HCT116 (cell line): ENCODE data around the gene PRKCZ. TPM values are rescaled to one million over a fixed set of nuclear protein-coding genes. Genes with fewer than 3 reads are reported as not detected.

ENCODE experiments used
- ATAC-seq: fragments of 200-7000 bp; cut with Tn5 transposase; 2 replicates; pipeline ENCODE4 v1.9.1; 2020; ENCODE audit warnings: mild to moderate bottlenecking, moderate library complexity
- BruUV-seq: library from RNA; stranded (reverse); fragments of 400-500 nt; replicated peaks from 2 replicates; lab custom pipeline; 2021; lab: Mats Ljungman, UMichigan
- CTCF ChIA-PET: fragments of 300-600 bp; sonication (Branson Sonifier 250); formaldehyde crosslinking; loops from one replicate; lab custom pipeline; 2021; ENCODE audit warnings: antibody characterized with exemption; lab: Charles Lee
- POLR2A ChIA-PET: fragments of 300-600, 350-600 bp; sonication (Branson Sonifier 250); formaldehyde crosslinking; loops from one replicate; lab custom pipeline; 2021; ENCODE audit warnings: antibody characterized with exemption; lab: Charles Lee
- RAD21 ChIA-PET, 2 experiments: fragments of 300-600 bp; sonication (Branson Sonifier 250); formaldehyde crosslinking; loops; one replicate each; lab custom pipeline; 2023; ENCODE audit warnings: low total read pairs in 2 of 2; ENCODE audit not compliant: uncharacterized antibody in 2 of 2, unreplicated experiment in 2 of 2, low non-redundant PET in 1 of 2; lab: Charles Lee
- DNase-seq: peaks from one replicate; pipeline ENCODE4 v3.0.0-alpha.2; 2010; ENCODE audit warnings: low read depth, low spot score
- H2AFZ ChIP-seq: fragments of 200-600 bp; shearing (Covaris generic), sonication (generic); 2 replicates; pipeline ENCODE4 v1.6.1; 2017; ENCODE audit warnings: low read depth, mixed run types, mixed read lengths, antibody characterized with exemption, low read length; ENCODE audit not compliant: poor library complexity, severe bottlenecking
- H3K27ac ChIP-seq: 2 replicates; pipeline ENCODE4 v1.5.1; 2012; ENCODE audit warnings: low read depth, low read length
- H3K27me3 ChIP-seq: fragments of 200-600 bp; sonication (generic); 2 replicates; pipeline ENCODE4 v1.6.1; 2016; ENCODE audit warnings: mixed run types, low read length, mixed read lengths; ENCODE audit not compliant: insufficient read depth
- H3K36me3 ChIP-seq, 2 experiments: fragments of 200-500 bp in 1 of 2; fragments of 200-600 bp in 1 of 2; sonication (Bioruptor generic) in 1 of 2; sonication (generic) in 1 of 2; 2 replicates each; pipeline versions ENCODE4 v1.5.1 to v1.6.1; 2014 to 2016; ENCODE audit warnings: low read length in 2 of 2, inconsistent platforms in 1 of 2, mixed read lengths in 1 of 2, mixed run types in 1 of 2; ENCODE audit not compliant: insufficient read depth in 2 of 2, control insufficient read depth in 1 of 2
- H3K4me1 ChIP-seq, 2 experiments: fragments of 200-600 bp in 1 of 2; sonication (generic) in 1 of 2; 2 replicates each; pipeline versions ENCODE4 v1.5.1 to v1.6.1; 2012 to 2017; ENCODE audit warnings: low read length in 2 of 2, inconsistent platforms in 1 of 2, mild to moderate bottlenecking in 1 of 2, mixed read lengths in 1 of 2, mixed run types in 1 of 2, moderate library complexity in 1 of 2; ENCODE audit not compliant: insufficient read depth in 2 of 2, control insufficient read depth in 1 of 2
- H3K4me2 ChIP-seq: fragments of 200-600 bp; sonication (generic); 2 replicates; pipeline ENCODE4 v1.6.1; 2017; ENCODE audit warnings: mixed run types, low read length, mixed read lengths
- H3K4me3 ChIP-seq, 2 experiments: fragments of 200-600 bp in 1 of 2; sonication (generic) in 1 of 2; replicated peaks in 1 of 2; 2 replicates each; pipeline ENCODE4 v1.5.1; 2011 to 2016; ENCODE audit warnings: low read length in 2 of 2, control low read depth in 1 of 2, low read depth in 1 of 2, mild to moderate bottlenecking in 1 of 2, mixed read lengths in 1 of 2, mixed run types in 1 of 2
- H3K79me2 ChIP-seq: fragments of 200-600 bp; sonication (generic); 2 replicates; pipeline ENCODE4 v1.6.1; 2017; ENCODE audit warnings: mild to moderate bottlenecking, mixed run types, low read length, moderate library complexity, mixed read lengths; ENCODE audit not compliant: insufficient read depth
- H3K9ac ChIP-seq: fragments of 200-600 bp; sonication (generic); 2 replicates; pipeline ENCODE4 v1.6.1; 2016; ENCODE audit warnings: low read length, mixed read lengths
- H3K9me2 ChIP-seq: fragments of 200-600 bp; sonication (generic), shearing (Covaris generic); 2 replicates; pipeline ENCODE4 v1.6.1; 2017; ENCODE audit warnings: mixed run types, mild to moderate bottlenecking, moderate library complexity; ENCODE audit not compliant: insufficient read depth
- H3K9me3 ChIP-seq, 2 experiments: fragments of 200-500 bp in 1 of 2; fragments of 200-600 bp in 1 of 2; sonication (Bioruptor generic) in 1 of 2; sonication (generic) in 1 of 2; 2 replicates each; pipeline ENCODE4 v1.6.1; 2014 to 2017; ENCODE audit warnings: low read length in 2 of 2, mixed read lengths in 2 of 2, inconsistent platforms in 1 of 2, low read depth in 1 of 2, mild to moderate bottlenecking in 1 of 2, mixed run types in 1 of 2, moderate library complexity in 1 of 2; ENCODE audit not compliant: control insufficient read depth in 1 of 2, insufficient read depth in 1 of 2
- H4K20me1 ChIP-seq: fragments of 200-600 bp; sonication (generic), shearing (Covaris generic); 2 replicates; pipeline ENCODE4 v1.6.1; 2017; ENCODE audit warnings: mixed run types, mild to moderate bottlenecking, moderate library complexity; ENCODE audit not compliant: insufficient read depth
- ATF3 ChIP-seq: IDR thresholded peaks from 2 replicates; pipeline ENCODE4 v1.6.1; 2012
- CEBPB ChIP-seq: IDR thresholded peaks from 2 replicates; pipeline ENCODE4 v1.6.1; 2012; ENCODE audit warnings: low read depth
- CTCF ChIP-seq, 3 experiments: fragments of 200-600 bp in 1 of 3; sonication (generic) in 1 of 3; IDR thresholded peaks in 2 of 3; conservative IDR thresholded peaks in 1 of 3; 2 replicates each; pipeline ENCODE4 v1.5.1; 2012 to 2017; ENCODE audit warnings: low read depth in 2 of 3, low read length in 2 of 3, antibody characterized with exemption in 1 of 3, borderline replicate concordance in 1 of 3, control low read depth in 1 of 3, mild to moderate bottlenecking in 1 of 3, mixed read lengths in 1 of 3, mixed run types in 1 of 3, moderate library complexity in 1 of 3; ENCODE audit not compliant: insufficient read depth in 1 of 3
- EGR1 ChIP-seq: IDR thresholded peaks from 2 replicates; pipeline ENCODE4 v1.6.1; 2012; ENCODE audit warnings: low read depth
- JUND ChIP-seq: IDR thresholded peaks from 2 replicates; pipeline ENCODE4 v1.6.1; 2012
- MAX ChIP-seq: IDR thresholded peaks from 2 replicates; pipeline ENCODE4 v1.6.1; 2012
- POLR2AphosphoS5 ChIP-seq: IDR thresholded peaks from 2 replicates; pipeline ENCODE4 v1.6.1; 2011; ENCODE audit warnings: mild to moderate bottlenecking, low read depth, low read length, moderate library complexity
- SIN3A ChIP-seq: IDR thresholded peaks from 2 replicates; pipeline ENCODE4 v1.6.1; 2012; ENCODE audit warnings: low read depth
- ZFX ChIP-seq: fragments of 450-650 bp; IDR thresholded peaks from 2 replicates; pipeline ENCODE4 v1.6.1; 2017
- intact Hi-C: fragments of 100-400 bp; cut with micrococcal nuclease; formaldehyde crosslinking; loops from 2 replicates; pipeline ENCODE4 v1.10.0; 2022
- total RNA-seq: library from RNA; stranded (reverse); gene quantifications from one replicate; pipeline ENCODE4 v1.2.1, GENCODE V29; 2021; ENCODE audit not compliant: unreplicated experiment

PRKCZ gene
- total RNA-seq, 1 experiment from 2014 or later, result 46.8 TPM

- Histone ChIP-seq H3K4me3 (peak within 1 kb of the TSS; percentile 46 to 73), H2AFZ (peak within 1 kb of the TSS; percentile 80), H3K27ac (peak within 1 kb of the TSS; percentile 34; the same call in 1 of the 2 replicates), H4K20me1 (no peaks in the 10 kb centered on the region), H3K36me3 (no peaks in the 10 kb centered on the region), H3K79me2 (no peaks in the 10 kb centered on the region), H3K9me3 (no peaks in the 10 kb centered on the region), H3K4me1 (peaks cover 9 to 18% of the 10 kb centered on the region in 2 experiments; a peak in 3 of 4 replicates), H3K9ac (peak within 1 kb of the TSS; percentile 69), H3K27me3 (no peaks in the 10 kb centered on the region), H3K9me2 (no peaks in the 10 kb centered on the region), H3K4me2 (peak within 1 kb of the TSS; percentile 95)
- intact Hi-C loops, result no loop called here
- peak; percentile 53 for DNase-seq
- TF ChIP-seq POLR2AphosphoS5 (peak; percentile 69), ZFX (peak; percentile 35; the same call in 1 of the 2 replicates), MAX (peak; percentile 73), JUND (peak; percentile 62), EGR1 (no peak), SIN3A (no peak)
- peak; percentile 94 for ATAC-seq
- ChIA-PET RAD21 (no interaction called here), POLR2A (interaction anchor here (1.3 to 1.7 kb wide), 2 partner anchors 8 to 11 kb away, joined by 4 to 5 read pairs; no protein-coding TSS in a partner anchor), CTCF (interaction anchor here (1.5 kb wide), 2 partner anchors 41 to 59 kb away, joined by 3 to 7 read pairs; no protein-coding TSS in a partner anchor)
- BruUV-seq, result no TSS peak
Measured at GRCh38 chr1:2003541-2004131, 46.6 kb upstream of the PRKCZ start, which contains the start of gene CFAP74. Gene CFAP74, minus strand, starts transcription at chr1:2003786. Its CDS starts 12,830 bp downstream, at chr1:1990956.

GRCh38 chr1:2004856-2005255, 45.4 kb upstream of the PRKCZ start:
- Histone ChIP-seq H3K27ac (no peak overlapping the region), H3K36me3 (no peaks in the 10 kb centered on the region), H3K79me2 (no peaks in the 10 kb centered on the region), H3K9me2 (no peaks in the 10 kb centered on the region), H3K9me3 (no peaks in the 10 kb centered on the region), H3K9ac (no peak overlapping the region), H3K4me1 (peaks cover 9 to 18% of the 10 kb centered on the region in 2 experiments; a peak in 3 of 4 replicates), H3K27me3 (no peaks in the 10 kb centered on the region), H3K4me3 (no peak overlapping the region), H4K20me1 (no peaks in the 10 kb centered on the region), H2AFZ (no peak overlapping the region), H3K4me2 (no peak overlapping the region)
- no peak for DNase-seq
- ChIA-PET CTCF (no interaction called here), RAD21 (no interaction called here), POLR2A (no interaction called here)
- ATAC-seq, result no peak
- intact Hi-C loops, result no loop called here
- no TSS peak for BruUV-seq
- no peak for TF ChIP-seq ATF3
- no peak for TF ChIP-seq CEBPB
- TF ChIP-seq SIN3A, result no peak
- no peak for TF ChIP-seq CTCF (IDR thresholded peaks at IDR 0.05 in 2 of 3, conservative IDR thresholded peaks at IDR 0.05 in 1 of 3; ENCODE audit: borderline replicate concordance in 1 of 3, insufficient read depth in 1 of 3, low read depth in 2 of 3, low read length in 2 of 3)
